Ishikawa (cell line): ENCODE measurements around the gene TMEM255B.

Experiments used
- CREB1 ChIP-seq: IDR thresholded peaks from 2 replicates; pipeline ENCODE4 v1.6.1; 2012; ENCODE audit warnings: low read depth
- EP300 ChIP-seq: IDR thresholded peaks from 2 replicates; pipeline ENCODE4 v1.6.1; 2012; ENCODE audit warnings: borderline replicate concordance
- NFIC ChIP-seq: IDR thresholded peaks from 2 replicates; pipeline ENCODE4 v1.6.1; 2012
- TCF12 ChIP-seq: IDR thresholded peaks from 2 replicates; pipeline ENCODE4 v1.6.1; 2012; ENCODE audit warnings: low read depth

GRCh38 chr13:113804017-113804702 lies 45.1 kb downstream of the TMEM255B start:
- no peak for TF ChIP-seq TCF12
- TF ChIP-seq NFIC: no peak
- no peak for TF ChIP-seq EP300
- TF ChIP-seq CREB1: no peak
